GM19452 (cell line): Measurements from ENCODE around the gene GGT5.
"Not testable (repeated sequence)": the region's sequence is repeated elsewhere in the genome, so short reads cannot be mapped to it uniquely, and the experiment has no call there.

ENCODE experiments used
- ATAC-seq: cut with Tn5 transposase; IDR thresholded peaks from one replicate; pipeline ENCODE4 v1.9.1; 2021; ENCODE audit not compliant: unreplicated experiment

The GGT5 gene

DNA sequence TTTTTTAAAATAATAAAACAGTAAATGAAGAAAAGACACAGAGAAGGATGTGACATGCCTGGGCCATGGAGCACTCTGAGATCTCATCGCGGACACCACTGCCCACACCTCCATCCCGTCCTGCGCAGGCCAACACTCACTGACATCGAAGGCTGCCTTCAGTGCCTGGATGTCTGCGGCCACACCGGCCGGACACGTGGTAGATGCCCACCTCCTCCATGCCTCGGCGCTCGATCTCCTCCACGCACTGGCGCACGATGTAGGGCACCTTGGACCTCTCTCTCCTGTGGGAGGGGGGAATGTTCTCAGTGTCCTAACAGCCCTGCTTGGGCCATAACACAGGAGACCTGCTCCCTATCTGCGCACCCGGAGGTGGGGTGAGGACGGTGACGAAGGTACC is 18.6 kb upstream of the GGT5 start:
- ATAC-seq = not testable (repeated sequence)

DNA sequence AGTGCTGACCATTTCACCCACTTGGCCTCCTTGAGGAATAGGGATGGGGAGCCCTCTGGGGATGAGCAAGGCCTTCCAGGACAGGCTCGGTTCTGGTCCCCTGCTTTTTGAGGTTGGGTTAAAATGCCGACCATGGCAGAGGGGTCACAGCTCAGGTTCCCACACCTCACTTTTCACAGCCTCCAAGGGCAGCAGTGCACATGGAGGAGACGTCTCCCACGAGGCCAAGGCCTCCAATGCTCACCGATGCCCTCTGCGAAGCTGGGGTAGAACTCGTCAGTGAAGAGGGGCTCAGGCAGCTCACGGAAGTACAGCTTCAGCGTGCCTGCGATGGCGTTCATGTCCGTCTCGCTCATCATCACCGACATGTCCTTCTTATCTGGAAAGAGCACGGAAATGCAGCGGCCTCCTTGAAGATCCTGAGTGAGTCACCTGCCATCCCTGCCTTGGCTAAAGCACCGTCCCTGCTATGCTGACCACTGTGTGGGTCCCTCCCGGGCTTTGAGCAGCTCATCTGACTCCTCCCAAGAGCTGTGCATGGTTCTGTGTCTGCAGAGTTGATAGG is 17.4 kb upstream of the GGT5 start:
- not testable (repeated sequence) for ATAC-seq

DNA sequence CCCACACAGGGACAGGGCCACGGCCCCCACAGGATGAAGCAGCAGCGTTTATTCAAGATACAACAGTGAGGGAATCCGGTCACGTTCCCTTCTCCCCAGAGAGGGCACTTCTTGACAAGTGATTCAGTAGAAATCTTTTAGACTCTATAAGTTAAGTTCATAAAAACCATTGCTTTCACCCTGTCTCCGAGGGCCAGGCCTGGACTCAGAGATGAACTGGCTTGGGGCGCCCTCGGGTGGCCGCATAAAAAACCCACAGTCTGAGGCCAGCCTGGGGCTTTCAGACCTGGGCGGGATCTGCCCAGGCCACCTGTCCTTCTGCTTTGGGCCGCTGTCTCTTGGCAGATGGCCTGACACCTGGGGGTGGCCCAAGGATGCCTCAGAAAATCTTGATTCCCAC is 14.6 kb upstream of the GGT5 start:
- ATAC-seq = not testable (repeated sequence)

DNA sequence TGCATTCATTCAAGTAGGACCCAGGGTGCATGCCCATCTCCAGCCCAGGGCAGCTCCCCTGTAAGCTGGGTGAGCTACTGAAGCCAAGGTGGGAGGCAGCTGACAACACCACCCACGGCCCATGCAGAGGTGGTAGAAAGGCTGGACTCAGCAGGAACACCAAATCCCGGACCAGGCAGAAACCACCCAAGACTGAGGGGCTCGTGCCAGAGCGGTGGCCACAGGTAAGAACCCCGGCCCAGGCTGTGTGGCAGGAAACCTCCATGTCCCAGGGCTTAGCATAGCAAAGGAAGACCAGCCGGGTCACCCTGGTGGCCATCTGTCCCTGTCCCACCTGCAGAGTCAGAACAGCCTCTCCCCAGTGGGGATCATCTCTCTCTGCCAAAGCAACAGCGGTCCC is 11.9 kb upstream of the GGT5 start:
- ATAC-seq = not testable (repeated sequence)

DNA sequence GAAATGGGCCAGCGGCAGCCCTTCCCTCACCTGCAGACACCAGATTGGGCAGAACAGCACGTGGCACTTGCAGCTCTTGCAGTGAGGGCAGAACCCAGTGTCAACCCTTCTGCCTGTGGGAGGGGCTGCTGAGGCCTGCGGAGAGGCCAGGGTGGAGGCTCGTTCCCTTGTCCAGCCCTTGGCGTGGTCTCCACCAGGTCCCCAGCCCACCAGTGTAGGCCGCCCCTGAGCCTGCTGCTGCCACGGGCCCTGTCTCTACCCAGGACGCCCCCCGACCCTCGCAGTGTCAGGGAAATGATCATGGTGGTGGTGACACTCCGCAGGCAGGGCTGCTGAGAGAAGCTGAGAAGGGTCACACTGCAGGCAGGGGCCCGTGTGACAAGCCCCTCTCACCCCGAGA is 11.3 kb upstream of the GGT5 start:
- not testable (repeated sequence) for ATAC-seq

DNA sequence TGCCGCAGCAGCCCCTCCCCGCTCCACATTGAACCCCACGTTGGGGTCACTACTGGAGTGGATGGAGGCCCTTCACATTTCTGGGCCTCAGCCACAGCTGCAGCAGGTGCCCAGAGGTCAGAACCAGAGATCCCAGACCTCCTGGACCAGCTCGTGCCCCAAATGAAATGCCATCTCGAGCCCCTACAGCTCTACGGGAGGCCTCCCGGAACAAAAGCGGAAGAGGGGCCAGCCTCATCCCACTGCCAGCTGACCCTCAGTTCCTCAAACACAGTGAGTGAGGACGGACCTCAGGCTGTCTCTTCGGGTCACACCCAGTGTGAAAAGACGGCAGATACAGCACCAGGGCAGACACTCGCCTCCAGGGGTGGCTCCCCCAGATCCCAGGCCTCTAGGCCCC is 8.2 kb upstream of the GGT5 start:
- ATAC-seq = not testable (repeated sequence)

DNA sequence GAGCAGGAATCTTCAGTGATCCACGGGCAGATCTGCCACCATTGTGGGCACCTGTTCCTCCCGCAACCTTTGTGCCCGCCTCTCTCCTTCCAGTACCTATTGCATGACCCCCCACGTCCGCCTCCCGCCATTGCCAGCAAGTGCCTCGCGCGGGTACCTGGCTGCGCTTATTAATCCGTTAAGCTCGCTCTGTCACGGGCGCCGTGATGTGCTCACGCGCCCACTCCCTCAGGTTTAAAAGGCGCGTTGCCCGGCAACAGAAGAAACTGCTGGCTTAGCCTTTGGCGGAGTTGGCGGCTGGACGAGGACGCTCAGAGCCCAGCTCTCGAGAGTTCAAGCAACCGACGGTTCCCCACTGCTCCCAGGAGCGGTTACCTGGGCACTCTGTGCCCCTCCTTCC is 6.4 kb upstream of the GGT5 start:
- ATAC-seq = not testable (repeated sequence)

DNA sequence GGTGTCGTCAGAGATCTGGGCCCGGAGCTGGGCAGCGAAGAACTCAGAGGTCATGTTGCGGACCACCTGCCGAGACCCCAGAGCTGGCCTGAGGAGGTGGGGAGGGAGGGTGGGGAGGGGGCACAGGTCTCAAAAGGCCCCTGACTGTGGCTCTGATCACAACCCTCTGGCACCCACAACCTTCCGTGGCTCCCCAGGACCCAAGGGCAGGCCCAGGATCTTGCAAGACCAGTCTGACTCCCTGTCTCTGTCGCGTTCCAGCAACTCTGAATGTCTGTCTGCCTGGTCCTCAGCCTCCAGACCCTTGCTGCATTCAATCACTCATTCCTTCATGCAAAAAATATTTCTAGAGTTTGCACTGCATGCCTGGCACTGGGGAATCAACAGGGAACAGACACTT is 4.5 kb upstream of the GGT5 start:
- not testable (repeated sequence) for ATAC-seq

DNA sequence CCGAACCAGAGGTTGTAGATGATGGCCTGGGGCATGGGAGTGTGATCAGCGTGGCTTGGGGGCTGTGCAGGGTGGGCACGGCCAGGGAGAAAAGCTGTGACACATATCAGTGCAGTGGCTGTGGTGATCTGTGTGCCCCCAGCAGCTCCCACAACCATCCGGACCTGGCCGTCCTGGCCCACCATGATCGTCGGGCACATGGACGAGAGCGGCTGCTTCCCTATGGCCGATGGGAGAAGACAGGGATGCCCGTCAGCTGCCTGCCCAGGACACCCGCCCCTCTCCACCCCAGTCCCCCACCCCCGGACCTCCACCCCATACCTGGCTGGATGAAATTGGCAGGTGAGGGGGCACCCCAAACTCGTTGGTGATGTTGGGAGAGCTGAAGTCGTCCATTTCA is 3.7 kb upstream of the GGT5 start:
- not testable (repeated sequence) for ATAC-seq

DNA sequence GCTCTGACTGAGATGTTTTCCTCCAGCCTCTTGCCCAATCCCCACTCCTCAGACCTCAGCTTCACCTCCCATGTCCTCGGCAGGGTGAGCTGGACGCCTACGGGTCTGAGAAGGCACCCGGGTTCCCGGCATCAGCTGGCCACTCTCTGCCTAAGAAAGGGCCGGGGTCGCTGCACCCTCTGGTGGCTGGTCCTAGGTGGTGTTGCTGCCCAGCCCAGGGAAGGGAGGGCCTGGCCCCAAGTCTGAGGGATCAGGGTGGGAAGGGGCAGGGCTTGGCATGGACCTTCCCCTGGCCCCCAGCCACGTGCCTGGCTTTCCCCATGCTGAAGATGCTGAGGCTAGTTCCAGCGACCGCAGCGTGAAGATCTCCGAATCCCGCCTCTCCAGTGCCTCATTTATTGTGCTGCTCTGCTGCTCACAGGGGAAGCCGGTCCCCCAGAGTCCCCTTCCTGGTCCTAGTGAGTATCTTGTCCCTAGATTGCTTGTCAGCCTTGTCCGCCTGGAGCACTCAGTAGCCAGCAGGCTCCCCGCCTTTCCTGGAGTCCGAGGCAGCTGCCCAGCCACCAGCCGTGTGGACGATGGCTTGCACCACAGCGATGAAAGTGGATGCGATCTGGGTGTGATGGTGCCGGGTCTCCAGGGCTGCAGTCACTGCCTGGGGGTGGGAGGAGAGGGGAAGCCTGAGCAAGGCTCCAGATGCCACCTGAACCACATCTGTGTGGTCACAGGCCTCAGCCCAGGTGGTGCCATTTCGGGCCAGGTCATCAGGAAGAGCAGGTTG is 2.9 kb upstream of the GGT5 start:
- ATAC-seq = no peak

DNA sequence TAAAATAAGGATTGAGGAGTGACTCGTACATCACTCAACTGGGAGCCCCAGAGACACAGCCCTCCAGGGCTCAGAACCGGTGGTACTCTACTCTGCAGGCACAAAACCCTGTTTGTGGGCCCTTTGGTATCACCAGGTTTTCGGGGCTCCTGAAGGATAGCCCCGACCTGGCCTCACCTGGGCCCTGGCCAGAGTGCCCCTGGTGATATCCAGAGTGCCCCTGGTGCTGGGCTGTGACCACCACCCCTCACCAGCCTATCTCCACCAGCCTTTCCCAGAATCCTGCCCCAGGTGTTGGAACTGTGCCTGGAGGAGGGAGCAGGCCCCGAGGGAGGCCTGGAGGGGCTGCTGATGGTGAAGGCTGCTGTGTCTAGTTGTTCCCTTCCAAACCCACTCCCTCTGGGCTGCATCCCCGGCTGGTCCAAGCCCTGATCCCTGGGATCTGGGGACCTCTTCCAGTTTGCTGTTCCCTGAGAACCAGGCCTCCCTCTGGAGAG is 2.2 kb upstream of the GGT5 start:
- no peak for ATAC-seq

DNA sequence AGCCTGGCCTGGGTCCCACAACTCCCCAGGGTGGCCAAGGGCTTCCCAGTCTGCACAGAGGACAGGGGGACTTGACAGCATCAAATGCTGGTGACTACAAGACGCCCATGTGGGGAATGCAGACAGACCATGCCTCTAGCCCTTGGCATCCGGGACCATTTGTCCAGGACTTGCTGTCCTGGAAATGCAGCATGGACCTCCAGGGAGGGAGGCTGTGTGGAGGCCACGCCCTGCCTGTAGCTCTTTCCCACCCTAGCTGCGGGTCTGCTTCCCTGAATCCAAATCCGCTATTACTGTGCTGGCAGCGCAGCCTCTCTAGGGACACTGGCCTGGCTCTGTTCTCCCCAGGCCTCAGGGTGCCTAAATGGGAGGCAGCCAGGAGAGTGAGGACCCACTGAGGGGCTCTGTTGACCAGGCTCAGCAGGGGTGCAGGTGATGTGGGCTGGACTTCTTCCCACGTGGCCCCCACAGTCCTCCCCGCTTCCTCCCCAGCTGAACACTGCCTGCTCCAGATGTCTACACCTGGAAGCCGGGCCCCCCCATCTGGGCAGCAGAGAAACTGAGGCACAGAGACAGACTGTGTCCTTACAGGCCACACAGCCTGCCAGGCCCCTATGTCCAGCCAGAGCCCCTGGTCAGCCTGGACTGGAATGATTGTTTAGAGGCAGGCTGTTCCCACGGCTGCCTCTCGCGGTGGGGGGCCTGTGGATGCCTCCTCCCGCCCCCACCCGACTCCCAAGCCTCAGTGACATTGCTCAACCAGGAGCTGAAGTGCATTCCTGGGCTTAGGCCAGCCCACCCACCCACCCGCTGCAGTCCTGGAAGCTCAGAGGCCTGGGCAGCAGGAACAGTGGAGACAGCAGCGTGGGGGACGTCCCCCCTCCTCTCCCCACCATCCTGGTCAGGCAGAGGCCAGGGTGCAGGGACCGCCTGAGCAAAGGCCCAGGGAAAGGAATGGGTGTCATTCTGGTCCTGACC is 991 bp upstream of the GGT5 start:
- ATAC-seq = not testable (repeated sequence)

DNA sequence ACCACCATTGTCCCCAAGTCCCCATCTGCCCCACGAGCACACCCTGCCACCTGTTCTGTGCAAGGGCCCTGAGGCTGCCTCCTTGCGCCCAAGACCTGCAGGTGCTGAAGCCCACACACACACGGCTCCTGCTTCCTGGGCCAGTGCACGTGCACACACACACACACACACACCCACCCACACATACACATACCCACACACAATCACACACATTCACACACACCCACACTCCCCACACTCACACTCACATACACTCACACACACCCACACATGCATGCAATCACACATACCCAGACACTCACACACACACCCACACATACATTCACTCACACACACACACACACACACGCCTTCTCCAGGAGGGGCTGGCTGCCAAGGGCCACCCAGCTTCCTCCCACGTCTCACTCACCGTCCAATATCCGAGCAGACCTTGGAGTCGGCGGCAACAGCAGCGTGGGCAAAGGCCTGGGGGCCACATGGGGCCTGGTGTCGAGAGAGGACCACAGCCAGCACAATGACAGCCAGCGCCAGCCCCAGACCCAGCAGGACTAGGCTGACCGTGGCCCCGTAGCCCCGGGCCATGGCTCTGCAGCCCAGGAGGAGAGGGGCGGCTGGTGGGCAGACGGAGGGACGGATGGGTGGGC is 616 bp downstream of the GGT5 start:
- no peak for ATAC-seq

DNA sequence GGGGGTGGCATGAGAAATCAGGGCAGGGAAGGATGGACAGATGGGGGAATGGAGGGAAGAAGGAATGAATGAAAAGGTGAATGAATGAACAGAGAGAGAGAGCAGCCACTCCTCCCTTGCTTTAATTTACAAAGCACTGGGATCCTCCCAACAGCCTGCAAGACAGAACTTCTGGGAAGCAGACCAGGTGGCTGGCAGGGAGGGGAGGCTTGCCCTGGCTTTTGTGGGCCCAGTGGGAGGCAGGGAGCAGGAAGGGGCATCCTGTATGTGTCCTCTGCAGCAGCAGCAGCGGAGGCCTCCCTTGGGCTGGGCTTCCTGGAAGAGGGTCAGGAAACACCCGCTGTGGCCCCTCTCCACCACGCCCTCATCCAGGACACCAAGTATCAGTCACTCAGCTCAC is 1.5 kb downstream of the GGT5 start:
- not testable (repeated sequence) for ATAC-seq

DNA sequence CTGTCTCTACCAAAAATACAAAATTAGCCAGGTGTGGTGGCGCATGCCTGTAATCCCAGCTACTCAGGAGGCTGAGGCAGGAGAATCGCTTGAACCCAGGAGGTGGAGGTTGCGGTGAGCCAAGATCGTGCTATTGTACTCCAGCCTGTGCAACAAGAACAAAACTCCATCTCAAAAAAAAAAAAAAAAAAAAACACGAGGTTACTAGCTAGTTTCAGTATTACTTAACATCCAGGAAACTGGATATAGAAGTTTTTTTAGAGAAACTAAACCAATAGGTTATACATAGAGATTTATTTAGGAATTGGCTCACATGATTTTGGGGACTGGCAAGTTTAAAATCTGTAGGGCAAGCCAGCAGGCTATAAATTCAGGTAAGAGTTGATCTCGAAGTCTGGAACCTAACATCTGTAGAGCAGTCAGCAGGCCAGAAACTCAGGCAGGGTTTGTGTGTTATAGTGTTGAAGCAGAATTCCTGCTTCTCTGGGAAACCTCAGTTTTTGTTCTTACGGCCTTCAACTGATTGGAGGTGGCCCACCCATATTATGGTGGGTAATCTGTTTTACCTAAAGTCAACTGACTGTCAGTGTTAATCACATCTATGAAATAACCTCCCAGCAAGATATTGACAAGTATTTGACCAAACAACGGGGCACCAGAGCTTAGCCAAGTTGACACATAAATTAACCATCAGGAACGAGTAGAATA is 3.7 kb downstream of the GGT5 start:
- not testable (repeated sequence) for ATAC-seq

DNA sequence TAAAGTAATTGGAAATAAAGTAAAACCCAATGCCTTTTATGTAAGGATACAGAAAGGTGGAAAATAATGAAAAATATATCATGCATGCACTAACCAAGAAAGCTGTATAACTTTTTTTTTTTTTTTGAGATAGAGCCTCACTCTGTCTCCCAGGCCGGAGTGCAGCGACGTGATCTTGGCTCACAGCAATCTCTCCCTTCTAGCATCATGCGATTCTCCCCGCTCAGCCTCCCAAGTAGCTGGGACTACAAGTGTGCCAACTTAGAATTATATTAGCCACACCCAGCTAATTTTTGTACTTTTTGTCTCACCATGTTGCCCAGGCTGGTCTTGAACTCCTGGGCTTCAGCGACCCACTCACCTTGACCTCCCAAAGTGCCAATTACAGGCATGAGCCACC is 4.5 kb downstream of the GGT5 start:
- ATAC-seq = no peak

DNA sequence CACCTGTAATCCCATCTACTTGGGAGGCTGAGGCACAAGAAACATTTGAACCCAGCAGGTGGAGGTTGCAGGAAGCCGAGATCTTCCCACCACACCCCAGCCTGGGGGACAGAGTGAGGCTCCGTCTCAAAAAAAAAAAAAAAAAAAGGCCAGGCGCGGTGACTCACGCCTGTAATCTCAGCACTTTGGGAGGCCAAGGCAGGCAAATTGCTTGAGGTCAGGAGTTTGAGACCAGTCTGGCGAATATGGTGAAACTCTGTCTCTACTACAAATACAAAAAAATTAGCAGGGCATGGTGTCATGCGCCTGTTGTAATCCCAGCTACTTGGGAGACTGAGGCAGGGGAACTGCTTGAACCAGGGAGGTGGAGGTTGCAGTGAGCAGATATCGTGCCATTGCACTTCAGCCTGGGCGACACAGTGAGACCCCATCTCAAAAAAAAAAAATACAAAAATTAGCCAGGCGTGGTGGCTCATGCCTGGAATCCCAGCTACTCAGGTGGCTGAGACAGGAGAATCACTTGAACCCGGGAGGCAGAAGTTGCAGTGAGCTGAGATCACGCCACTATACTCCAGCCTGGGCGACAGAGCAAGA is 6.7 kb downstream of the GGT5 start:
- ATAC-seq = not testable (repeated sequence)

DNA sequence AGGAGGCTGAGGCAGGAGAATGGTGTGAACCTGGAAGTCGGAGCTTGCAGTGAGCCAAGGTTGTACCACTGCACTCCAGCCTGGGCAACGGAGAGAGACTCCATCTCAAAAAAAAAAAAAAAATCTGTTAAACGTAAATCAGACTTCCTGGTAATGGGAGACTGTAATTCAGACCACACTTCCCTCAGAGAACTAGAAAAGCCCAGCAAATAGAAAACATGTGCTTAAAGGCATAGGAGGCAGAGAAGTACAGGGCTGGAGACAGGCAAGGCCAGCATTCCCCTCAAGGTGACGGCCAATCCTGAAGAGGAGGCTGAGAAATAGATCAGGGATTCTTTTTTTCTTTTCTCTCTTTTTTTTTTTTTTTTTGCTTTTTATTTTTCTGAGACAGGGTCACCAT is 8.2 kb downstream of the GGT5 start:
- no peak for ATAC-seq

DNA sequence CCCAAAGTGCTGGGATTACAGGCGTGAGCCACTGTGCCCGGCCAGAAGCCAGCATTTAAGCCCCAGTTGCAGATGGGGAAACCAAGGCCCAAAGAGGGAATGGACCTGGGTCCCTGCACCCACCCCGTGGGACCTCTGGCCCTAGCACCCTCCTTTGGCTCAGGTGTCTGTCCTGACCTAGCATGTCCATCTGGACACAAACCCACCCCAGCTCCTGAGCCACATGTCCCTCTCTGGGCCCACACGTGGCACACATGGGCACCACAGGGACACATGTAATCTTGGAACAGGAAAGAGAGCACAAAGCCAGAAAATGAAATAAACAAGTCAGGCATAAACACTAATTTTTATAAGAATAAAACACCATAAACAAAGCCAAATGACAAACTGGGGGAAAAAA is 9.6 kb downstream of the GGT5 start:
- ATAC-seq = no peak

DNA sequence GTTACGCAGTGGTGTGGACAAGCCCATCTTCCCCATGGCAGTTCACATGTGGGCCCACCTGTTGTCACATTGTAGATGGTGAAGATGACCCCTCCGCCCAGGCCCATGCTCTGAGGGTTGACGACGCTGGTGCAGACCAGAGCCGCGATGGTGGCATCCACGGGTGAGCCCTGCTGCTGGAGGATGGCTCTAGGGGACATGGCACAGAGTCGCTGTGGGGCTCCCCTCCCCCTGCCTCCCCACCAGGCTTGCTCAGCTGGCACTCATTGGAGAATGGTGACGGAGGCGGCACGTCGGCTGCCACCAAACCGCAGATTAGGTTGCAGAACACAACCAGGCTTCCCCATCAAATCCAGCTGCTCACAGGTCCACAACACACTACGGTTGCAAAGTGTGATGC is 11.1 kb downstream of the GGT5 start:
- no peak for ATAC-seq
